Right cardiac atrium (tissue), 5 donors: ENCODE results near the gene ACIN1. TPM values are rescaled to one million over a fixed set of nuclear protein-coding genes. Genes with fewer than 3 reads are reported as not detected.

ENCODE experiments used
- ATAC-seq, 2 donors: fragments of 200-7000 bp; cut with Tn5 transposase; one replicate each; pipeline versions ENCODE4 v1.8.0 to v1.9.1; 2020; ENCODE audit warnings: moderate library complexity in 2 of 2, mild to moderate bottlenecking in 1 of 2
- DNase-seq, 3 donors: peaks; one replicate each; pipeline ENCODE4 v3.0.0-alpha.2; 2020
- H3K27ac ChIP-seq: one replicate; pipeline ENCODE4 v1.5.1; 2013; ENCODE audit warnings: mild to moderate bottlenecking, low read length, control low read depth, moderate library complexity
- H3K27me3 ChIP-seq: one replicate; pipeline ENCODE4 v1.6.1; 2013; ENCODE audit not compliant: control insufficient read depth, insufficient read depth
- H3K4me1 ChIP-seq: one replicate; pipeline ENCODE4 v1.6.1; 2013; ENCODE audit warnings: low read length; ENCODE audit not compliant: control insufficient read depth, insufficient read depth
- H3K4me3 ChIP-seq: one replicate; pipeline ENCODE4 v1.5.1; 2013; ENCODE audit warnings: low read length, control low read depth
- H3K9me3 ChIP-seq: one replicate; pipeline ENCODE4 v1.6.1; 2013; ENCODE audit warnings: low read length; ENCODE audit not compliant: control insufficient read depth
- WGBS: extraction: QIAGEN DNeasy Blood & Tissue Kit; methylation state at CpG from one replicate; pipeline ENCODE4 v1.1.7; 2013; 5-methylcytosine and 5-hydroxymethylcytosine counted together
- intact Hi-C, 4 donors: fragments of 100-400 bp; cut with DNase I; formaldehyde crosslinking; loops; one replicate each; pipeline versions ENCODE4 v1.11.0 to v1.14.0; 2022 to 2023
- long read RNA-seq, 4 donors: library from polyadenylated mRNA; unstranded; transcript quantifications; one replicate each; pipeline ENCODE4 v2.0.0, GENCODE V29; 2020 to 2021
- polyA plus RNA-seq: library from polyadenylated mRNA; stranded (reverse); fragments of 200-250 nt; gene quantifications from one replicate; pipeline ENCODE4 v1.2.3, GENCODE V29; 2013
- total RNA-seq, 4 donors: library from RNA; stranded (reverse); fragmentation: NEBNext Ultra II Directional; extraction: Animal tissue kit (Norgen Biotek cat#: 25700); gene quantifications; one replicate each; pipeline ENCODE4 v1.2.1, GENCODE V29; 2021
- donor health status: healthy with polysubstance abuse.
- donor health status: DM: no; HTN: yes; CAD: no.
- donor health status: DM: no; HTN: no; CAD: no.
- donor health status: DM: no; HTN: yes; CAD: no; lungs with severe emphysema.
- donor health status: DM: yes; HTN: yes; CAD: no.

The ACIN1 gene, protein sequence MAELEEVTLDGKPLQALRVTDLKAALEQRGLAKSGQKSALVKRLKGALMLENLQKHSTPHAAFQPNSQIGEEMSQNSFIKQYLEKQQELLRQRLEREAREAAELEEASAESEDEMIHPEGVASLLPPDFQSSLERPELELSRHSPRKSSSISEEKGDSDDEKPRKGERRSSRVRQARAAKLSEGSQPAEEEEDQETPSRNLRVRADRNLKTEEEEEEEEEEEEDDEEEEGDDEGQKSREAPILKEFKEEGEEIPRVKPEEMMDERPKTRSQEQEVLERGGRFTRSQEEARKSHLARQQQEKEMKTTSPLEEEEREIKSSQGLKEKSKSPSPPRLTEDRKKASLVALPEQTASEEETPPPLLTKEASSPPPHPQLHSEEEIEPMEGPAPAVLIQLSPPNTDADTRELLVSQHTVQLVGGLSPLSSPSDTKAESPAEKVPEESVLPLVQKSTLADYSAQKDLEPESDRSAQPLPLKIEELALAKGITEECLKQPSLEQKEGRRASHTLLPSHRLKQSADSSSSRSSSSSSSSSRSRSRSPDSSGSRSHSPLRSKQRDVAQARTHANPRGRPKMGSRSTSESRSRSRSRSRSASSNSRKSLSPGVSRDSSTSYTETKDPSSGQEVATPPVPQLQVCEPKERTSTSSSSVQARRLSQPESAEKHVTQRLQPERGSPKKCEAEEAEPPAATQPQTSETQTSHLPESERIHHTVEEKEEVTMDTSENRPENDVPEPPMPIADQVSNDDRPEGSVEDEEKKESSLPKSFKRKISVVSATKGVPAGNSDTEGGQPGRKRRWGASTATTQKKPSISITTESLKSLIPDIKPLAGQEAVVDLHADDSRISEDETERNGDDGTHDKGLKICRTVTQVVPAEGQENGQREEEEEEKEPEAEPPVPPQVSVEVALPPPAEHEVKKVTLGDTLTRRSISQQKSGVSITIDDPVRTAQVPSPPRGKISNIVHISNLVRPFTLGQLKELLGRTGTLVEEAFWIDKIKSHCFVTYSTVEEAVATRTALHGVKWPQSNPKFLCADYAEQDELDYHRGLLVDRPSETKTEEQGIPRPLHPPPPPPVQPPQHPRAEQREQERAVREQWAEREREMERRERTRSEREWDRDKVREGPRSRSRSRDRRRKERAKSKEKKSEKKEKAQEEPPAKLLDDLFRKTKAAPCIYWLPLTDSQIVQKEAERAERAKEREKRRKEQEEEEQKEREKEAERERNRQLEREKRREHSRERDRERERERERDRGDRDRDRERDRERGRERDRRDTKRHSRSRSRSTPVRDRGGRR
- 10 to 100 TPM; 78.9 to 87.8 (median 84.8) TPM for total RNA-seq
- polyA plus RNA-seq = 67.1 TPM
- long read RNA-seq, donor 1, full-length matches to known transcripts = 12 of 54 reads
- long read RNA-seq, donor 1, partial matches to known transcripts = 24 of 54 reads
- long read RNA-seq, donor 1, other reads (novel, unspliced or antisense) = 18 of 54 reads
- long read RNA-seq, donor 2, full-length matches to known transcripts = 8 of 29 reads
- long read RNA-seq, donor 2, partial matches to known transcripts = 13 of 29 reads
- long read RNA-seq, donor 2, other reads (novel, unspliced or antisense) = 8 of 29 reads
- long read RNA-seq, donor 3, full-length matches to known transcripts = 2 of 54 reads
- long read RNA-seq, donor 3, partial matches to known transcripts = 39 of 54 reads
- long read RNA-seq, donor 3, other reads (novel, unspliced or antisense) = 13 of 54 reads
- long read RNA-seq, donor 4, full-length matches to known transcripts = 5 of 15 reads
- long read RNA-seq, donor 4, partial matches to known transcripts = 9 of 15 reads
- long read RNA-seq, donor 4, other reads (novel, unspliced or antisense) = 1 of 15 reads

DNA sequence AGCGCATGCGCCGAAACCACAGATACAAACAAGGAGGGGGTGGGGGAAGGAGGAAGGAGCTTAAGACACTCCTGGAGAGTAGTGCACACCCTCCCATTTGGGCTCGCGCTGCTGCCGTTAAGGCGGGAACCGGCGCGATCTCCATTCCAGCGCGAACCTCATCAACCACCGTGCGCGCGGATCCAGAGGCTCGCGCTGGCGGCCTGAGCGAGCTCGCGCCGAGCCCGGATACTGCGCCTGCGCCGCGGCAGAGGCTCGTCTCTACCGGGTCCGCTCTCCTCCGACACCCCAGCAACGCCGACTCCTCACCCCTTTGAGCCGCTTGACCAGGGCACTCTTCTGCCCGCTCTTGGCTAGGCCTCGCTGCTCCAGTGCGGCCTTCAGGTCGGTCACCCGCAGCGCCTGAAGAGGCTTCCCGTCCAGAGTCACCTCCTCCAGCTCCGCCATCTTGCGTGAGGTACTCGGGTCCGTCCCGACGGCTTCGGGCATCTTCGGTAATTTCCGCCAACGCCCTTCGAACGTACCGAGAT, at the start of gene ACIN1:
Gene ACIN1 (minus strand): TSS at position 471 of the 530 bp plus-strand sequence. CDS start 24 bp downstream, at position 447.
- Histone ChIP-seq H3K4me3 (peak within 1 kb of the TSS; percentile 98), H3K4me1 (peaks cover 4% of the 10 kb centered on the region), H3K27ac (peak within 1 kb of the TSS; percentile 100), H3K27me3 (no peaks in the 10 kb centered on the region), H3K9me3 (no peaks in the 10 kb centered on the region)
- WGBS = 0% methylated on average over 55 of the region's 55 CpGs
- peak; percentile 76 to 91 (median 88) for DNase-seq
- peak; percentile 72 to 78 for ATAC-seq
- intact Hi-C loops = no loop called here

- ATAC-seq (no peak), DNase-seq (no peak)
- Histone ChIP-seq H3K27ac (no peak overlapping the region), H3K4me3 (no peak overlapping the region), H3K27me3 (no peaks in the 10 kb centered on the region), H3K4me1 (peaks cover 11% of the 10 kb centered on the region), H3K9me3 (no peaks in the 10 kb centered on the region)
- WGBS = 68% methylated on average over 1 of the region's 1 CpG
- intact Hi-C loops = no loop called here
These were observed 49.0 kb upstream of the ACIN1 start for GRCh38 chr14:23143911-23144310.

DNA sequence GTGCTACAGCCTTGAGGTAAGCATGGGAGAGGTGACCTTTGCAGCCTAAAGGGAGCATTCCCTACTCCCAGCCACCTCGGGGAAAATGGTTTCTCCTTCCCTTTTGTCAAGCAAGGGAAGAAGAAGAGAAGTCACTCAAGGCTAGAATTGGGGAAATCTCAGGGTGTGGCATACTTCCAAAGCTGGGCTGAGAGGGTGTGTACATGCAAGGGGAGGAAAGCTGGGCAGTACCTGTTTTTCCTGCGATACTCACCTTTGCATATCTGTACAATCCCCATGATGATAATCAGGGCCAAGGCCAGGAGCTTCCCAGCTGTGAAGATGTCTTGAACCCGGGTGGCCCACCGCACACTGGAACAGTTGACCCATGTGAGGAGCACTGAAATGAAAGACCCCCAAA, 47.9 kb upstream of the ACIN1 start:
- intact Hi-C loops = no loop called here
- Histone ChIP-seq H3K27ac (peak overlapping the region; percentile 73), H3K27me3 (no peaks in the 10 kb centered on the region), H3K4me3 (no peak overlapping the region), H3K9me3 (no peaks in the 10 kb centered on the region), H3K4me1 (peaks cover 11% of the 10 kb centered on the region)
- peak in 1 of 2 donors; percentile 5 for ATAC-seq
- DNase-seq = no peak
- WGBS = 89% methylated on average over 4 of the region's 4 CpGs

GRCh38 chr14:23141706-23142444, 46.9 kb upstream of the ACIN1 start:
- DNase-seq = peak; percentile 72 to 89 (median 86)
- Histone ChIP-seq H3K27ac (peak overlapping the region; percentile 54), H3K4me3 (no peak overlapping the region), H3K9me3 (no peaks in the 10 kb centered on the region), H3K27me3 (no peaks in the 10 kb centered on the region), H3K4me1 (peaks cover 11% of the 10 kb centered on the region)
- WGBS = 51% methylated on average over 7 of the region's 7 CpGs
- ATAC-seq = peak; percentile 82 to 86
- intact Hi-C loops = no loop called here

- no peak overlapping the region for H3K27ac ChIP-seq
- intact Hi-C loops = no loop called here
- DNase-seq (no peak), ATAC-seq (no peak)
- no peaks in the 10 kb centered on the region for H3K27me3 ChIP-seq
- peaks cover 3% of the 10 kb centered on the region for H3K4me1 ChIP-seq
- H3K4me3 ChIP-seq = no peak overlapping the region
- no peaks in the 10 kb centered on the region for H3K9me3 ChIP-seq
- WGBS = 79% methylated on average over 6 of the region's 6 CpGs
These were observed 45.4 kb upstream of the ACIN1 start for GRCh38 chr14:23140371-23140770.

DNA sequence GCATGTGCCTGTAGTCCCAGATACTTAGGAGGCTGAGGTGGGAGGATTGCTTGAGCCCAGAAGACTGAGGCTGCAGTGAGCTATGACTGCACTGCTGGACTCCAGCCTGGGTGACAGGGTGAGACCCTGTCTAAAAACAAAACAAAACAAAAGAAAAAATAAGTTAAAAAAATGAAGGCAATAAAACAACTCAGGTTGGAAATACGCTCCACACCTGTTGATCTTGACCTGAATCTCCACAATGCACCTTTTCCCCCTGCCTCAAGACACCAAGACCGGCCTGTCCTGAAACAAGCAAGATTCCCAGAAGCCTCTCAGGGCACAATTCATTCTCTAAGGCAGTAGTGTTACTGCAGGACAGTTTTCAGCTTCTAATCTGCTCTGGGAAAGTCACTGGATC, 44.9 kb upstream of the ACIN1 start:
- 95% methylated on average over 2 of the region's 2 CpGs for WGBS
- peaks cover 3% of the 10 kb centered on the region for H3K4me1 ChIP-seq

GRCh38 chr14:23137813-23138535, 43.0 kb upstream of the ACIN1 start:
- intact Hi-C loops = no loop called here
- Histone ChIP-seq H3K4me1 (peaks cover 3% of the 10 kb centered on the region), H3K27ac (no peak overlapping the region), H3K27me3 (no peaks in the 10 kb centered on the region), H3K9me3 (no peaks in the 10 kb centered on the region), H3K4me3 (no peak overlapping the region)
- no peak for ATAC-seq
- DNase-seq = no peak
- WGBS = 68% methylated on average over 6 of the region's 6 CpGs

More for the DNA sequence above, 44.9 kb upstream of the ACIN1 start:
- H3K4me3 ChIP-seq = no peak overlapping the region
- H3K27ac ChIP-seq = no peak overlapping the region
- H3K9me3 ChIP-seq = no peaks in the 10 kb centered on the region
- intact Hi-C loops = no loop called here
- ATAC-seq (no peak), DNase-seq (no peak)
- H3K27me3 ChIP-seq = no peaks in the 10 kb centered on the region

DNA sequence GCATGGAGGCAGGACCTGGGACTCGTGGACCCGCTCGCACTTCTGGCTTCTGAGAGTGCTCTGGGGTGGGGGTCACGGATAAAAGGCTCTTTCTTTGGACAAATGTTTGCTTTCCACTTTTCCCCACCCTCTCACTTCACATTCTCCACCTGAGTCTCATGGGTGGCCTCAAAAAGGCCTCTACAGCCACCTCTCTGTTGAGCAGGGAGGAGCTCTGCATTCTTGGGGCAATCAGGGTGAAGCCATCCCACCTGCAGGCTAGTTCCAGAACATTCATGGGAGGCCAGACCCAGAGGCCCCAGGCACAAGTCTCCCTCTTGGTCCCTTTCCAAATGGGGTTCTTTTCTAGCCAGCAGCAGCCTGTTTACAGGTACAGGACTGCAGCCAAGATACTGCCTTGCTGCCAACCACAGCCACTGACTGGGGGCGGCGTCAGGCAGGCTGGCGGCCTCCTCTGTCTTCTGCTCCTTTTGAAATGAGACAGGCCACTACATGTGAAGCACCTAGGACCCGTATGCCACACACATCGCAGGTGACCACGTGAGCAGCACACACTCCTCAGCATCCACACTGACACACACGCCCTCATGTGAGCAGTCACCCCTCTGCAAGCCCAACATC, 42.4 kb upstream of the ACIN1 start:
- 82% methylated on average over 11 of the region's 11 CpGs for WGBS
- Histone ChIP-seq H3K27me3 (no peaks in the 10 kb centered on the region), H3K4me3 (no peak overlapping the region), H3K27ac (no peak overlapping the region), H3K4me1 (no peaks in the 10 kb centered on the region), H3K9me3 (no peaks in the 10 kb centered on the region)
- intact Hi-C loops = no loop called here
- DNase-seq (no peak), ATAC-seq (peak in 1 of 2 donors; percentile 8)
